Measurements from ENCODE around the gene APBA1. TPM values are rescaled to one million over a fixed set of nuclear protein-coding genes. Genes with fewer than 3 reads are reported as not detected.

The APBA1 gene
- total and polyA plus RNA-seq, 7 donors, result 0.23 to 4.2 (median 0.81) TPM

- H3K9me3 ChIP-seq, result no peaks in the 10 kb centered on the region
- no peak for TF ChIP-seq CTCF (IDR thresholded peaks at IDR 0.05)
- ATAC-seq, result no peak
Measured at GRCh38 chr9:69430206-69430605, 242.0 kb downstream of the APBA1 start.

GRCh38 chr9:69429281-69429680 is 242.9 kb downstream of the APBA1 start:
- no peak for ATAC-seq
- Histone ChIP-seq H3K27me3 (ENCODE audit: insufficient read depth in 3 of 3, low read length in 2 of 3) (no peaks in the 10 kb centered on the region), H3K36me3 (ENCODE audit: insufficient read depth in 1 of 2, low read depth in 1 of 2) (no peaks in the 10 kb centered on the region), H3K4me1 (no peaks in the 10 kb centered on the region), H3K4me3 (no peak overlapping the region), H3K9me3 (no peaks in the 10 kb centered on the region), H3K27ac (no peak overlapping the region)
- WGBS, 3 donors, result 80 to 83% (median 81%) methylated on average over 6 of the region's 6 CpGs
- DNase-seq, result no peak
- no peak for TF ChIP-seq CTCF (IDR thresholded peaks at IDR 0.05)
- intact Hi-C loops (cut with DNase I), result no loop called here

More at GRCh38 chr9:69430206-69430605, 242.0 kb downstream of the APBA1 start:
- no peak overlapping the region for H3K27ac ChIP-seq
- H3K27me3 ChIP-seq (ENCODE audit: insufficient read depth in 3 of 3, low read length in 2 of 3), result no peaks in the 10 kb centered on the region
- intact Hi-C loops (cut with DNase I), result no loop called here
- DNase-seq, result no peak
- H3K36me3 ChIP-seq (ENCODE audit: insufficient read depth in 1 of 2, low read depth in 1 of 2), result no peaks in the 10 kb centered on the region
- no peak overlapping the region for H3K4me3 ChIP-seq
- 82 to 91% (median 83%) methylated on average over 4 of the region's 4 CpGs for WGBS, 3 donors
- H3K4me1 ChIP-seq, result no peaks in the 10 kb centered on the region

DNA sequence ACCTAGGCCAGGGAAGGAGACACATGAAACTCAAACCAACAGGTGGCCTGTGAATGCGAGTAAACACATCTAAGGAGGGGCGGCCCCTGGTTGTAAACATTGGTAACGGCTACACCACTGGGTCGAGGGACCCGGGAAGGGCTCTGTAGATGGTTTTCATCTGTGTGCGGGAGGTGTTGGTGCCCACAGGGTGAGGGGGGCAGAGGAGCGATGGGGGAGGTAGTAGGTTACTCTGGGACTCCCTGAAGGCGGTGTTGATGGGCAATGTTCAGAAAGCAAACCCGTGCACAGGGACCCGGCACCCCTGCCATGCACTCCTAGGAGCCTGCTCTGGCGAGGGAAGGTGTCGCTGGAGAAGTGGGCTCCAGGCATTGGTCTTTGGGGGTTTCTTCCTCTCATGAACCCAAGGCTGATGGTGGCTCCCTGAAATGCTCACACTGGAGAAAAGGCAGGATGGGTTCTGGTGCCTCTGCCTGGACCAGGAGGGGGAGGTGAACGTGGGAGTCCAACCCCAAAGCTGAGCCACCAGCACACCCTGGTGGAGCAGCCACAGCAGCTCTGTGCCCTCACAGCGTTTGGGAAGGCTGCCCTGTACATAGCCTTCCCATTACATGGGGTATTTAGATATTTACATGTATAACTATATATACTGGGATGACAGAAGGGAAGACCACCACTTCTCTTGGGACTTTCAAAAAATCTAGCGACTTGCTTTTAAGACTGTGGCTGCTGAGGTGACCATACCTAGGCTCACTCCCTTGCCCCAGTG is 244.0 kb downstream of the APBA1 start:
- no peak overlapping the region for H3K4me3 ChIP-seq
- 87 to 90% (median 87%) methylated on average over 15 of the region's 15 CpGs for WGBS, 3 donors
- intact Hi-C loops (cut with DNase I), result no loop called here

GRCh38 chr9:69427286-69427685 is 244.9 kb downstream of the APBA1 start:
- Histone ChIP-seq H3K4me3 (no peak overlapping the region), H3K4me1 (no peaks in the 10 kb centered on the region), H3K27me3 (ENCODE audit: insufficient read depth in 3 of 3, low read length in 2 of 3) (no peaks in the 10 kb centered on the region), H3K9me3 (no peaks in the 10 kb centered on the region), H3K36me3 (ENCODE audit: insufficient read depth in 1 of 2, low read depth in 1 of 2) (no peaks in the 10 kb centered on the region), H3K27ac (no peak overlapping the region)
- no peak for TF ChIP-seq CTCF (IDR thresholded peaks at IDR 0.05)
- ATAC-seq (no peak), DNase-seq (no peak)
- 88 to 90% (median 89%) methylated on average over 4 of the region's 4 CpGs for WGBS, 3 donors
- intact Hi-C loops (cut with DNase I), result no loop called here

More for the DNA sequence above, 244.0 kb downstream of the APBA1 start:
- DNase-seq (no peak), ATAC-seq (no peak)
- Histone ChIP-seq H3K27ac (no peak overlapping the region), H3K27me3 (ENCODE audit: insufficient read depth in 3 of 3, low read length in 2 of 3) (no peaks in the 10 kb centered on the region), H3K4me1 (no peaks in the 10 kb centered on the region), H3K36me3 (ENCODE audit: insufficient read depth in 1 of 2, low read depth in 1 of 2) (no peaks in the 10 kb centered on the region), H3K9me3 (no peaks in the 10 kb centered on the region)
- no peak for TF ChIP-seq CTCF (IDR thresholded peaks at IDR 0.05)

Data from psoas muscle (tissue), 8 donors.